ENCODE results near the gene TMEM234.

TMEM234 gene

DNA sequence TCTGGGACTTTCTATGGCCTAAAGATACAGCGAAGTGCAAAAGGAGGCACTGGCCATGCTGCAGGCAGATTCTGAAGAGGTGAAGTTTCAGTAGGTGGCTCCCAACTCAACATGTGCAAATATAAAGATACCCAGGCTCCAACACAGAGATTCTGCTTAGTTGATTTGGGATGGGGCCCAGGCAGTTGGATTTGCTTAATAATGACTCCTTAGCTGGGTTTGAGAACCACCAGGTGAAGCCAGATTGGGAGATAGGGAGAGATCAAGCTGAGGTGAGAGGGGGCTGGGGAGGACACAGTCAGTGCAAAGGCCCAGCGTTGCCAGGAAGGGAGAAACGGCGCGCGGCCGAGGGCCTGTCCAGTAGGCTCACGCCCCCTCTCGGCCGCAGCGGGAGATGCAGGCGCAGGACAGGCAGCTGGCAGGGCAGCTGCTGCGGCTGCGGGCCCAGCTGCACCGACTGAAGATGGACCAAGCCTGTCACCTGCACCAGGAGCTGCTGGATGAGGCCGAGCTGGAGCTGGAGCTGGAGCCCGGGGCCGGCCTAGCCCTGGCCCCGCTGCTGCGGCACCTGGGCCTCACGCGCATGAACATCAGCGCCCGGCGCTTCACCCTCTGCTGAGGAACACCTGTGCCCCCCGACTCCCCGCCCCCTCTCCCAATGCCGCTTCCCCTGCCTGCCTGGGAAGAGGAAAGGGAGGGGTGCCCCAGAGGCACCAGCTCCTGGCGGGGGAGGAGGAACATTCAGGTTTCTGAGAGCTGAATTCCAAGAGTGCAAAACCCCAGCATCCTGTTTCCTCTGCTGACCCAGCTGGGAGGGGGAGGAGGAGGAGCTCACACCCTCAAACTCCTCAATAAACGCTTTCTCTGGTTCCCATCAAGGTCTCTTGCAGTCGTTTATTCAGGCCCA, 26.1 kb upstream of the TMEM234 start:
- peak; percentile 89 for ATAC-seq
- TF ChIP-seq ZFP3 (CRISPR knock-in tag; IDR thresholded peaks at IDR 0.05) (no peak), ZNF70 (CRISPR knock-in tag; IDR thresholded peaks at IDR 0.05) (peak; percentile 84), ZFP30 (CRISPR knock-in tag; IDR thresholded peaks at IDR 0.05) (no peak), ESRRG (CRISPR knock-in tag; IDR thresholded peaks at IDR 0.05) (no peak), TOX (CRISPR knock-in tag; IDR thresholded peaks at IDR 0.05; ENCODE audit: borderline replicate concordance) (no peak), PATZ1 (CRISPR knock-in tag; IDR thresholded peaks at IDR 0.05; ENCODE audit: borderline replicate concordance) (no peak), TCF4 (CRISPR knock-in tag; IDR thresholded peaks at IDR 0.05; ENCODE audit: borderline replicate concordance) (peak; percentile 22; the same call in 1 of the 2 replicates), SNAI2 (CRISPR knock-in tag; IDR thresholded peaks at IDR 0.05) (no peak), RARB (CRISPR knock-in tag; IDR thresholded peaks at IDR 0.05) (no peak)

- ATAC-seq: no peak
- TF ChIP-seq GLIS3 (CRISPR knock-in tag; IDR thresholded peaks at IDR 0.05) (no peak), ARNTL (CRISPR knock-in tag; IDR thresholded peaks at IDR 0.05; ENCODE audit: borderline replicate concordance, low read depth) (no peak), ZNF565 (CRISPR knock-in tag; conservative IDR thresholded peaks at IDR 0.05; ENCODE audit: low read depth) (no peak), ZC3H10 (CRISPR knock-in tag; IDR thresholded peaks at IDR 0.05) (no peak), CSDC2 (CRISPR knock-in tag; IDR thresholded peaks at IDR 0.05) (no peak), OSR1 (CRISPR knock-in tag; IDR thresholded peaks at IDR 0.05) (no peak), ZNF70 (CRISPR knock-in tag; IDR thresholded peaks at IDR 0.05) (no peak)
- TF ChIP-seq, protein P1, sequence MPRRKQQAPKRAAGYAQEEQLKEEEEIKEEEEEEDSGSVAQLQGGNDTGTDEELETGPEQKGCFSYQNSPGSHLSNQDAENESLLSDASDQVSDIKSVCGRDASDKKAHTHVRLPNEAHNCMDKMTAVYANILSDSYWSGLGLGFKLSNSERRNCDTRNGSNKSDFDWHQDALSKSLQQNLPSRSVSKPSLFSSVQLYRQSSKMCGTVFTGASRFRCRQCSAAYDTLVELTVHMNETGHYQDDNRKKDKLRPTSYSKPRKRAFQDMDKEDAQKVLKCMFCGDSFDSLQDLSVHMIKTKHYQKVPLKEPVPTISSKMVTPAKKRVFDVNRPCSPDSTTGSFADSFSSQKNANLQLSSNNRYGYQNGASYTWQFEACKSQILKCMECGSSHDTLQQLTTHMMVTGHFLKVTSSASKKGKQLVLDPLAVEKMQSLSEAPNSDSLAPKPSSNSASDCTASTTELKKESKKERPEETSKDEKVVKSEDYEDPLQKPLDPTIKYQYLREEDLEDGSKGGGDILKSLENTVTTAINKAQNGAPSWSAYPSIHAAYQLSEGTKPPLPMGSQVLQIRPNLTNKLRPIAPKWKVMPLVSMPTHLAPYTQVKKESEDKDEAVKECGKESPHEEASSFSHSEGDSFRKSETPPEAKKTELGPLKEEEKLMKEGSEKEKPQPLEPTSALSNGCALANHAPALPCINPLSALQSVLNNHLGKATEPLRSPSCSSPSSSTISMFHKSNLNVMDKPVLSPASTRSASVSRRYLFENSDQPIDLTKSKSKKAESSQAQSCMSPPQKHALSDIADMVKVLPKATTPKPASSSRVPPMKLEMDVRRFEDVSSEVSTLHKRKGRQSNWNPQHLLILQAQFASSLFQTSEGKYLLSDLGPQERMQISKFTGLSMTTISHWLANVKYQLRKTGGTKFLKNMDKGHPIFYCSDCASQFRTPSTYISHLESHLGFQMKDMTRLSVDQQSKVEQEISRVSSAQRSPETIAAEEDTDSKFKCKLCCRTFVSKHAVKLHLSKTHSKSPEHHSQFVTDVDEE (CRISPR knock-in tag; IDR thresholded peaks at IDR 0.05): no peak
- TF ChIP-seq, protein P2, sequence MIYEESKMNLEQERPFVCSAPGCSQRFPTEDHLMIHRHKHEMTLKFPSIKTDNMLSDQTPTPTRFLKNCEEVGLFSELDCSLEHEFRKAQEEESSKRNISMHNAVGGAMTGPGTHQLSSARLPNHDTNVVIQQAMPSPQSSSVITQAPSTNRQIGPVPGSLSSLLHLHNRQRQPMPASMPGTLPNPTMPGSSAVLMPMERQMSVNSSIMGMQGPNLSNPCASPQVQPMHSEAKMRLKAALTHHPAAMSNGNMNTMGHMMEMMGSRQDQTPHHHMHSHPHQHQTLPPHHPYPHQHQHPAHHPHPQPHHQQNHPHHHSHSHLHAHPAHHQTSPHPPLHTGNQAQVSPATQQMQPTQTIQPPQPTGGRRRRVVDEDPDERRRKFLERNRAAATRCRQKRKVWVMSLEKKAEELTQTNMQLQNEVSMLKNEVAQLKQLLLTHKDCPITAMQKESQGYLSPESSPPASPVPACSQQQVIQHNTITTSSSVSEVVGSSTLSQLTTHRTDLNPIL (CRISPR knock-in tag; IDR thresholded peaks at IDR 0.05; ENCODE audit: low read depth): no peak
Measured at GRCh38 chr1:32247452-32247851, 25.3 kb upstream of the TMEM234 start.

DNA sequence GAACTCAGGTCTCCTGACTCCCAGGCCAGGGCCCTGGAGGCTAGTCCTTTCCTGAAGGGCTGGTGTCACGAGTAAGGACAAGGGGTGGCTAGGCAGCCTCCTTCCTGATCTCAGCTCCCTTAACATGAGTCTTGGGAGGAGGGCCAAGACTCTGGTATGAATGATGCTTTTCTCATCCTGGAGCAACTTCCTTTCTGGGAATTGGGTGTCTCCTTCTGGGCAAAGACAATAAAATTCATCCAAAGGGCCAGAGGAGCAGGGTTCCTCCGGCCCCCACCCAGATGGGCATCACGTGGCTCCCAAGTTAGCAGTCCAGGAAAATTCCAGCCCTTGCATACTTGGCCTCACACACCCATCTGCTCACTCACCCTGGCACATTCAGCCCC, 24.7 kb upstream of the TMEM234 start, which contains the start of gene FAM167B:
TSS of gene FAM167B (plus strand) at position 335 of the 386 bp plus-strand sequence. CDS start 200 bp downstream, outside the sequence.
- peak; percentile 49 for ATAC-seq

More for the DNA sequence above, 24.7 kb upstream of the TMEM234 start, which contains the start of gene FAM167B:
- TF ChIP-seq RARB (CRISPR knock-in tag; IDR thresholded peaks at IDR 0.05) (no peak), SNAI2 (CRISPR knock-in tag; IDR thresholded peaks at IDR 0.05) (no peak), ZNF8 (CRISPR knock-in tag; IDR thresholded peaks at IDR 0.05) (no peak), ZNF70 (CRISPR knock-in tag; IDR thresholded peaks at IDR 0.05) (no peak), TOX (CRISPR knock-in tag; IDR thresholded peaks at IDR 0.05; ENCODE audit: borderline replicate concordance) (no peak), ZC3H10 (CRISPR knock-in tag; IDR thresholded peaks at IDR 0.05) (no peak), ISL1 (CRISPR knock-in tag; IDR thresholded peaks at IDR 0.05) (no peak), PATZ1 (CRISPR knock-in tag; IDR thresholded peaks at IDR 0.05; ENCODE audit: borderline replicate concordance) (no peak), GLIS3 (CRISPR knock-in tag; IDR thresholded peaks at IDR 0.05) (no peak), ZNF565 (CRISPR knock-in tag; conservative IDR thresholded peaks at IDR 0.05; ENCODE audit: low read depth) (no peak), CSDC2 (CRISPR knock-in tag; IDR thresholded peaks at IDR 0.05) (no peak), ESRRG (CRISPR knock-in tag; IDR thresholded peaks at IDR 0.05) (no peak), ZFP3 (CRISPR knock-in tag; IDR thresholded peaks at IDR 0.05) (no peak)
- TF ChIP-seq, protein P2 (CRISPR knock-in tag; IDR thresholded peaks at IDR 0.05; ENCODE audit: low read depth): no peak

Data from SK-N-SH treated with all-trans-retinoic acid at 6 μM for 48 hours (cell line).